ENCODE data around the gene PPP2R2C. TPM values are rescaled to one million over a fixed set of nuclear protein-coding genes. Genes with fewer than 3 reads are reported as not detected.

Gene PPP2R2C
- total RNA-seq, 1 experiment from 2014 or later, result 32.9 TPM

DNA sequence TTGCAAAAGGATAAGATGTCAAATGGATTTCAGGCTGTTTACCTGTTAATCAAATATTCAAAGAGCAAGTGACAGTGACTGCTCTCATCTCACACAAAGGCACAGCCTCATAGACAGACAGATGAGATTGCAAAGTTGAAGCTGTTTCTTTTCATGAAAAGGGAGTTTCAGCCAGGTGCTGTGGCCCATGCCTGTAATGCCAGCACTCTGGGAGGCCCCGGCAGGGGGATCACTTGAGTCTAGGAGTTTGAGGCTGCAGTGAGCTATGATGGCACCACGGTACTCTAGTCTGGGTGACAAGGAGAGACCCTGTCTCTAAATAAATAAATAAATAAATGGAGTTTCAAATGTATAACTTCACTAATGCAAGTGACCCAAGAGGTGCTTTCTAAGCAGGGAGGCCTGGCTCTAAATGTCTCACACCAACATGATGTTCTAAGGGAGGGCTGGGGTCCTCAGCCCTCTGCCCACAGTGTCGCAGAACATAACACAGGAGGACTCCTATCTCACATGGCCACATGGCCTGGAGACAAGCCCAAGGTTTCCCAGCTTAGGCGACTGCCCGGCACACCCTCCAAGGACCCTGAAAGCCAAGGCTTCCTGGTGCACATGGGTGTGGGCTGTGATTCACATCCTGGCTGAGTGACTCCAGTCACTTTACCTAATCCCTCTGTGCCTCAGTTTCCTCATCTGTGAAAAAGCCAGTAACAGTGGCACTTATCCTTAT is 26.8 kb downstream of the PPP2R2C start (continued):
- TF ChIP-seq, protein P1, sequence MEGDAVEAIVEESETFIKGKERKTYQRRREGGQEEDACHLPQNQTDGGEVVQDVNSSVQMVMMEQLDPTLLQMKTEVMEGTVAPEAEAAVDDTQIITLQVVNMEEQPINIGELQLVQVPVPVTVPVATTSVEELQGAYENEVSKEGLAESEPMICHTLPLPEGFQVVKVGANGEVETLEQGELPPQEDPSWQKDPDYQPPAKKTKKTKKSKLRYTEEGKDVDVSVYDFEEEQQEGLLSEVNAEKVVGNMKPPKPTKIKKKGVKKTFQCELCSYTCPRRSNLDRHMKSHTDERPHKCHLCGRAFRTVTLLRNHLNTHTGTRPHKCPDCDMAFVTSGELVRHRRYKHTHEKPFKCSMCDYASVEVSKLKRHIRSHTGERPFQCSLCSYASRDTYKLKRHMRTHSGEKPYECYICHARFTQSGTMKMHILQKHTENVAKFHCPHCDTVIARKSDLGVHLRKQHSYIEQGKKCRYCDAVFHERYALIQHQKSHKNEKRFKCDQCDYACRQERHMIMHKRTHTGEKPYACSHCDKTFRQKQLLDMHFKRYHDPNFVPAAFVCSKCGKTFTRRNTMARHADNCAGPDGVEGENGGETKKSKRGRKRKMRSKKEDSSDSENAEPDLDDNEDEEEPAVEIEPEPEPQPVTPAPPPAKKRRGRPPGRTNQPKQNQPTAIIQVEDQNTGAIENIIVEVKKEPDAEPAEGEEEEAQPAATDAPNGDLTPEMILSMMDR (IDR thresholded peaks at IDR 0.05 in 2 of 3, conservative IDR thresholded peaks at IDR 0.05 in 1 of 3; ENCODE audit: borderline replicate concordance in 1 of 3, insufficient read depth in 1 of 3, low read depth in 2 of 3, low read length in 2 of 3), result no peak
- TF ChIP-seq CBX3 (IDR thresholded peaks at IDR 0.05; ENCODE audit: low read depth), result no peak
- no peak for TF ChIP-seq YY1 (IDR thresholded peaks at IDR 0.05; ENCODE audit: extremely low read depth, insufficient replicate concordance, low read depth, low read length)
- TF ChIP-seq, protein P2, sequence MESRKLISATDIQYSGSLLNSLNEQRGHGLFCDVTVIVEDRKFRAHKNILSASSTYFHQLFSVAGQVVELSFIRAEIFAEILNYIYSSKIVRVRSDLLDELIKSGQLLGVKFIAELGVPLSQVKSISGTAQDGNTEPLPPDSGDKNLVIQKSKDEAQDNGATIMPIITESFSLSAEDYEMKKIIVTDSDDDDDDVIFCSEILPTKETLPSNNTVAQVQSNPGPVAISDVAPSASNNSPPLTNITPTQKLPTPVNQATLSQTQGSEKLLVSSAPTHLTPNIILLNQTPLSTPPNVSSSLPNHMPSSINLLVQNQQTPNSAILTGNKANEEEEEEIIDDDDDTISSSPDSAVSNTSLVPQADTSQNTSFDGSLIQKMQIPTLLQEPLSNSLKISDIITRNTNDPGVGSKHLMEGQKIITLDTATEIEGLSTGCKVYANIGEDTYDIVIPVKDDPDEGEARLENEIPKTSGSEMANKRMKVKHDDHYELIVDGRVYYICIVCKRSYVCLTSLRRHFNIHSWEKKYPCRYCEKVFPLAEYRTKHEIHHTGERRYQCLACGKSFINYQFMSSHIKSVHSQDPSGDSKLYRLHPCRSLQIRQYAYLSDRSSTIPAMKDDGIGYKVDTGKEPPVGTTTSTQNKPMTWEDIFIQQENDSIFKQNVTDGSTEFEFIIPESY (IDR thresholded peaks at IDR 0.05; ENCODE audit: extremely low read depth, insufficient replicate concordance, low read length), result no peak
- TF ChIP-seq EGR1 (IDR thresholded peaks at IDR 0.05; ENCODE audit: low read depth), result no peak
- no peak for TF ChIP-seq ZFX (IDR thresholded peaks at IDR 0.05)
- TF ChIP-seq ZNF274 (IDR thresholded peaks at IDR 0.05; ENCODE audit: low read depth, low read length), result no peak
- TF ChIP-seq, protein P3, sequence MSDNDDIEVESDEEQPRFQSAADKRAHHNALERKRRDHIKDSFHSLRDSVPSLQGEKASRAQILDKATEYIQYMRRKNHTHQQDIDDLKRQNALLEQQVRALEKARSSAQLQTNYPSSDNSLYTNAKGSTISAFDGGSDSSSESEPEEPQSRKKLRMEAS (IDR thresholded peaks at IDR 0.05), result no peak

DNA sequence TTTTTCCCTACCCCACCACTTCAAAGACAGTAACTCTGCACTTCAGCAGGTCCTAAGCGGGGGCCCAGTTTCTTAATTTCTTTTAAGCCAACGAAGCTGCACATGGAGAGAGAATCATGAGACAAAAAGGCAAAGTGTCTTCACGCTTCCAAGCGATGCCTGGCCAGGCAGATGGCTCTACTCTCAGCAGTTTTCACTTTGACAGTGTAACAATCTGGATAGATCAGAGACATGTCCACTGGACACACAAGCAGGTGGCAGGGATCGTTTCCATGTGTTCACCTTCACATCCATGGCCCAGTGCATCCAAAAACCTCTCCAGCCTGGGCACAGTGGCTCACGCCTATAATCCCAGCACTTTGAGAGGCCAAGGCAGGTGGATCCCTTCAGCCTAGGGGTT is 27.8 kb downstream of the PPP2R2C start:
- intact Hi-C loops (cut with micrococcal nuclease), result no loop called here
- no peaks in the 10 kb centered on the region for H3K9me3 ChIP-seq (ENCODE audit: control insufficient read depth in 1 of 2, insufficient read depth in 1 of 2, low read depth in 1 of 2, low read length in 2 of 2)
- H3K4me3 ChIP-seq (replicated peaks in 1 of 2; ENCODE audit: low read depth in 1 of 2, low read length in 2 of 2), result no peak overlapping the region
- no peak for DNase-seq (ENCODE audit: low read depth, low spot score)
- ATAC-seq, result no peak
- no TSS peak for BruUV-seq (replicated peaks)
- no peaks in the 10 kb centered on the region for H3K27me3 ChIP-seq (ENCODE audit: insufficient read depth, low read length)
- RAD21 ChIA-PET (ENCODE audit: low non-redundant PET in 1 of 2, low total read pairs in 2 of 2, uncharacterized antibody in 2 of 2, unreplicated experiment in 2 of 2), result interaction anchor here in 1 of 2 experiments (0.6 kb wide), 1 partner anchor 101 kb away, joined by 7 read pairs; no protein-coding TSS in a partner anchor
- no peaks in the 10 kb centered on the region for H3K79me2 ChIP-seq (ENCODE audit: insufficient read depth, low read length)
- TF ChIP-seq CBX3 (IDR thresholded peaks at IDR 0.05; ENCODE audit: low read depth) (no peak), TCF7L2 (IDR thresholded peaks at IDR 0.05; ENCODE audit: borderline replicate concordance, extremely low read depth, insufficient read depth, insufficient read length) (no peak), EZH2 (IDR thresholded peaks at IDR 0.05) (no peak)
- no peaks in the 10 kb centered on the region for H3K9me2 ChIP-seq (ENCODE audit: insufficient read depth)
- POLR2A ChIA-PET, result no interaction called here
- peaks cover 0 to 11% of the 10 kb centered on the region in 2 experiments; a peak in 1 of 4 replicates for H3K4me1 ChIP-seq (ENCODE audit: control insufficient read depth in 1 of 2, insufficient read depth in 2 of 2, low read length in 2 of 2)
- H3K36me3 ChIP-seq (ENCODE audit: control insufficient read depth in 1 of 2, insufficient read depth in 2 of 2, low read length in 2 of 2), result no peaks in the 10 kb centered on the region
- H3K27ac ChIP-seq (ENCODE audit: low read depth, low read length), result no peak overlapping the region
- H2AFZ ChIP-seq (ENCODE audit: low read depth, low read length, poor library complexity, severe bottlenecking), result no peak overlapping the region
- no peak overlapping the region for H3K9ac ChIP-seq (ENCODE audit: low read length)
- H4K20me1 ChIP-seq (ENCODE audit: insufficient read depth), result no peaks in the 10 kb centered on the region
- CTCF ChIA-PET, result no interaction called here
- no peak overlapping the region for H3K4me2 ChIP-seq (ENCODE audit: low read length)

Data from HCT116 (cell line).